Liver (tissue), 3 donors: ENCODE measurements around the gene ETV6.
A peak's percentile ranks its signal among the peaks of the same experiment; 100 is the strongest.

Source experiments
- EGR1 ChIP-seq, 2 donors: IDR thresholded peaks; 2 replicates each; pipeline ENCODE4 v1.6.1; 2016 to 2018; ENCODE audit warnings: antibody characterized with exemption in 2 of 2, low read depth in 2 of 2
- HNF4A ChIP-seq, 2 donors: conservative IDR thresholded peaks; 2 replicates each; pipeline ENCODE4 v1.6.1; 2016; ENCODE audit warnings: antibody characterized with exemption in 2 of 2, mild to moderate bottlenecking in 2 of 2
- JUND ChIP-seq, 2 donors: IDR thresholded peaks; 2 replicates each; pipeline ENCODE4 v1.6.1; 2016; ENCODE audit warnings: antibody characterized with exemption in 2 of 2
- RAD21 ChIP-seq, 2 donors: IDR thresholded peaks; 2 replicates each; pipeline ENCODE4 v1.6.1; 2016; ENCODE audit warnings: antibody characterized with exemption in 2 of 2, mild to moderate bottlenecking in 2 of 2
- RXRA ChIP-seq, 2 donors: IDR thresholded peaks; 2 replicates each; pipeline ENCODE4 v1.6.1; 2017 to 2018; ENCODE audit warnings: antibody characterized with exemption in 2 of 2, mild to moderate bottlenecking in 1 of 2
- TAF1 ChIP-seq: conservative IDR thresholded peaks from 2 replicates; pipeline ENCODE4 v1.6.1; 2016; ENCODE audit warnings: antibody characterized with exemption, mild to moderate bottlenecking
- YY1 ChIP-seq: IDR thresholded peaks from 2 replicates; pipeline ENCODE4 v1.6.1; 2016; ENCODE audit warnings: antibody characterized with exemption, mild to moderate bottlenecking
- TF ChIP-seq, protein P1 (sequence below): fragments of 150-350 bp; IDR thresholded peaks from 2 replicates; pipeline ENCODE4 v1.5.1; 2017; ENCODE audit warnings: improper control_type of control experiment, low read depth, low read length; ENCODE audit not compliant: missing input control
- TF ChIP-seq, protein P2 (sequence below): IDR thresholded peaks from 2 replicates; pipeline ENCODE4 v1.6.1; 2016; ENCODE audit warnings: antibody characterized with exemption
- TF ChIP-seq, protein P3 (sequence below): IDR thresholded peaks from 2 replicates; pipeline ENCODE4 v1.6.1; 2016; ENCODE audit warnings: antibody characterized with exemption, mild to moderate bottlenecking
- donor health status: healthy.
- donor health status: healthy.

DNA sequence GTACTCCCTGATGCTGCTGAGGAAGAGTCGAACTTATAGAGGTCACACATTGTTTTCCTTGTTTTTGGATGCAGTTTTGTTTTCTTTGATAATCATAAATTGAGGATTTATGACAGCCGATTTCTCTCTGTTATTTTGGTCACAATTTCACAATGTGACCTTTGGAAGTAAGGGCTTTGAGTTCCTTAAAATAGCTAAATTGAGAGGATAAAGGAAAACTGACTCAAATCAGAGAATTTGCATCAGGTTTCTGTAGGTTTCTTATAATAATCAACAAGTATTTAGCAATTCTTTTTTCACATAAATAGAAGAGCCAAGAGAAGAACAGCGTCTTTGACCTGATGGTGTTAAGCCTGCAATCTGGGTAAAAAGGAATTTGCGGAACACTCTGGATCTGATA, 66.1 kb downstream of the ETV6 start:
- TF ChIP-seq, protein P1, sequence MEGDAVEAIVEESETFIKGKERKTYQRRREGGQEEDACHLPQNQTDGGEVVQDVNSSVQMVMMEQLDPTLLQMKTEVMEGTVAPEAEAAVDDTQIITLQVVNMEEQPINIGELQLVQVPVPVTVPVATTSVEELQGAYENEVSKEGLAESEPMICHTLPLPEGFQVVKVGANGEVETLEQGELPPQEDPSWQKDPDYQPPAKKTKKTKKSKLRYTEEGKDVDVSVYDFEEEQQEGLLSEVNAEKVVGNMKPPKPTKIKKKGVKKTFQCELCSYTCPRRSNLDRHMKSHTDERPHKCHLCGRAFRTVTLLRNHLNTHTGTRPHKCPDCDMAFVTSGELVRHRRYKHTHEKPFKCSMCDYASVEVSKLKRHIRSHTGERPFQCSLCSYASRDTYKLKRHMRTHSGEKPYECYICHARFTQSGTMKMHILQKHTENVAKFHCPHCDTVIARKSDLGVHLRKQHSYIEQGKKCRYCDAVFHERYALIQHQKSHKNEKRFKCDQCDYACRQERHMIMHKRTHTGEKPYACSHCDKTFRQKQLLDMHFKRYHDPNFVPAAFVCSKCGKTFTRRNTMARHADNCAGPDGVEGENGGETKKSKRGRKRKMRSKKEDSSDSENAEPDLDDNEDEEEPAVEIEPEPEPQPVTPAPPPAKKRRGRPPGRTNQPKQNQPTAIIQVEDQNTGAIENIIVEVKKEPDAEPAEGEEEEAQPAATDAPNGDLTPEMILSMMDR = no peak
- TF ChIP-seq JUND (IDR thresholded peaks at IDR 0.05) (no peak), TAF1 (no peak), YY1 (no peak), HNF4A (conservative IDR thresholded peaks at IDR 0.05) (peak; percentile 38 to 41), EGR1 (IDR thresholded peaks at IDR 0.05; ENCODE audit: low read depth in 2 of 2) (no peak), RAD21 (IDR thresholded peaks at IDR 0.05) (no peak), RXRA (IDR thresholded peaks at IDR 0.05) (no peak)
- TF ChIP-seq, protein P2, sequence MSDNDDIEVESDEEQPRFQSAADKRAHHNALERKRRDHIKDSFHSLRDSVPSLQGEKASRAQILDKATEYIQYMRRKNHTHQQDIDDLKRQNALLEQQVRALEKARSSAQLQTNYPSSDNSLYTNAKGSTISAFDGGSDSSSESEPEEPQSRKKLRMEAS = no peak
- TF ChIP-seq, protein P3, sequence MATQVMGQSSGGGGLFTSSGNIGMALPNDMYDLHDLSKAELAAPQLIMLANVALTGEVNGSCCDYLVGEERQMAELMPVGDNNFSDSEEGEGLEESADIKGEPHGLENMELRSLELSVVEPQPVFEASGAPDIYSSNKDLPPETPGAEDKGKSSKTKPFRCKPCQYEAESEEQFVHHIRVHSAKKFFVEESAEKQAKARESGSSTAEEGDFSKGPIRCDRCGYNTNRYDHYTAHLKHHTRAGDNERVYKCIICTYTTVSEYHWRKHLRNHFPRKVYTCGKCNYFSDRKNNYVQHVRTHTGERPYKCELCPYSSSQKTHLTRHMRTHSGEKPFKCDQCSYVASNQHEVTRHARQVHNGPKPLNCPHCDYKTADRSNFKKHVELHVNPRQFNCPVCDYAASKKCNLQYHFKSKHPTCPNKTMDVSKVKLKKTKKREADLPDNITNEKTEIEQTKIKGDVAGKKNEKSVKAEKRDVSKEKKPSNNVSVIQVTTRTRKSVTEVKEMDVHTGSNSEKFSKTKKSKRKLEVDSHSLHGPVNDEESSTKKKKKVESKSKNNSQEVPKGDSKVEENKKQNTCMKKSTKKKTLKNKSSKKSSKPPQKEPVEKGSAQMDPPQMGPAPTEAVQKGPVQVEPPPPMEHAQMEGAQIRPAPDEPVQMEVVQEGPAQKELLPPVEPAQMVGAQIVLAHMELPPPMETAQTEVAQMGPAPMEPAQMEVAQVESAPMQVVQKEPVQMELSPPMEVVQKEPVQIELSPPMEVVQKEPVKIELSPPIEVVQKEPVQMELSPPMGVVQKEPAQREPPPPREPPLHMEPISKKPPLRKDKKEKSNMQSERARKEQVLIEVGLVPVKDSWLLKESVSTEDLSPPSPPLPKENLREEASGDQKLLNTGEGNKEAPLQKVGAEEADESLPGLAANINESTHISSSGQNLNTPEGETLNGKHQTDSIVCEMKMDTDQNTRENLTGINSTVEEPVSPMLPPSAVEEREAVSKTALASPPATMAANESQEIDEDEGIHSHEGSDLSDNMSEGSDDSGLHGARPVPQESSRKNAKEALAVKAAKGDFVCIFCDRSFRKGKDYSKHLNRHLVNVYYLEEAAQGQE = no peak
